GM21360 (cell line): ENCODE results near the gene SFT2D1.

Source experiments
- ATAC-seq: cut with Tn5 transposase; IDR thresholded peaks from one replicate; pipeline ENCODE4 v1.9.1; 2021; ENCODE audit warnings: mild to moderate bottlenecking, moderate library complexity; ENCODE audit not compliant: unreplicated experiment

The SFT2D1 gene

GRCh38 chr6:166335378-166336302 is 6.7 kb downstream of the SFT2D1 start:
- peak; percentile 43 for ATAC-seq

GRCh38 chr6:166334878-166335277 is 7.5 kb downstream of the SFT2D1 start:
- no peak for ATAC-seq

- ATAC-seq = peak; percentile 49
Observed at GRCh38 chr6:166333172-166333995, 9.0 kb downstream of the SFT2D1 start.

- no peak for ATAC-seq
Observed at GRCh38 chr6:166331503-166332415, 10.6 kb downstream of the SFT2D1 start.

- no peak for ATAC-seq
Observed at GRCh38 chr6:166330612-166331011, 11.7 kb downstream of the SFT2D1 start.

- no peak for ATAC-seq
Observed at GRCh38 chr6:166325383-166326042, 16.8 kb downstream of the SFT2D1 start.

GRCh38 chr6:166323395-166323794 is 18.9 kb downstream of the SFT2D1 start:
- ATAC-seq = no peak

- ATAC-seq = no peak
Observed at GRCh38 chr6:166318649-166319600, 23.4 kb downstream of the SFT2D1 start.

- no peak for ATAC-seq
Observed at GRCh38 chr6:166318227-166318626, 24.1 kb downstream of the SFT2D1 start.

GRCh38 chr6:166317261-166318212 is 24.8 kb downstream of the SFT2D1 start:
- no peak for ATAC-seq

- ATAC-seq = no peak
Observed at GRCh38 chr6:166315436-166315835, 26.9 kb downstream of the SFT2D1 start.

GRCh38 chr6:166314454-166314853 is 27.9 kb downstream of the SFT2D1 start:
- ATAC-seq = no peak

GRCh38 chr6:166313255-166314070 is 28.9 kb downstream of the SFT2D1 start:
- peak; percentile 70 for ATAC-seq

GRCh38 chr6:166312832-166313231 is 29.5 kb downstream of the SFT2D1 start:
- ATAC-seq = no peak

GRCh38 chr6:166310634-166311033 is 31.7 kb downstream of the SFT2D1 start:
- no peak for ATAC-seq

- ATAC-seq = no peak
Observed at GRCh38 chr6:166309977-166310376, 32.4 kb downstream of the SFT2D1 start.
